DOHH2 (cell line): Measurements from ENCODE around the gene LRRC1.

Experiments
- CTCF ChIP-seq: fragments of 200-600 bp; sonication (generic); IDR thresholded peaks from one replicate; pipeline ENCODE4 v1.5.1; 2014; ENCODE audit warnings: antibody characterized with exemption, mild to moderate bottlenecking, low read depth, low read length; ENCODE audit not compliant: poor library complexity, severe bottlenecking
- EZH2phosphoT487 ChIP-seq: fragments of 200-600 bp; sonication (generic); IDR thresholded peaks from 2 replicates; pipeline ENCODE4 v1.6.1; 2017; ENCODE audit warnings: borderline replicate concordance, mild to moderate bottlenecking, antibody characterized with exemption, low read length, moderate library complexity, mixed read lengths

- TF ChIP-seq CTCF = no peak
- no peak for TF ChIP-seq EZH2phosphoT487
Observed at GRCh38 chr6:53827531-53827930, 32.7 kb downstream of the LRRC1 start.
